GM19324 (cell line): ENCODE measurements around the gene KIFC3.
"Not testable (repeated sequence)": the region's sequence is repeated elsewhere in the genome, so short reads cannot be mapped to it uniquely, and the experiment has no call there.

Experiments
- ATAC-seq: cut with Tn5 transposase; IDR thresholded peaks from one replicate; pipeline ENCODE4 v1.9.1; 2021; ENCODE audit warnings: mild to moderate bottlenecking, moderate library complexity; ENCODE audit not compliant: unreplicated experiment, low FRiP score

Gene KIFC3

DNA sequence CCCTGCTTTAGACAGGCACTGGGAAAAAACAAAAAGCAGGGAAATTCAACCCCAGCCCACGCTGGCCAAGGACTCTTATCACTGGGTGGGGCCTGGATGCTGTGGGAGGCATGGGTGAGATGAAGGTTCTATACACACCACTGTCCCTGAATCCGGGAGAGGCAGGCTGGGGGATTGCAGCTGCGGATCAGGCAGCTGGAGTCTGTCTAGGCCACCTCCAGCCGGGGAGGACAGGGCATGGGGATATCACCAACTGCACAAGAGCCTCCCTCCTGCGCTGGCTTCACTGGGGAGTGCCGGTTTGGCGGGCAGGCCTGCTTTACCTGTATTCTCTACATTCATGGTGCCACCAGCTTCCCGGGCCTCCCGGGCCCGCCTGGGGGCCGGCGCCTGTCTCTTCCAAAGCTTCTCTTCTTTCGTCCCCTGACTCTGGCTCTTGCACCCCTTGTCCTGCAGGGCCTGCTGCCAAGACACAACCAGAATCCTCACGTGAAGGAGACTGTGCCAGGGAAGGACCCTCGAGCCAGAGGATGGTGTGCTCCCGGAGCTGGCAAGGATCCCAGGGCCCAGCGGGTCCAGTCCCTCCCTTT, 13.9 kb downstream of the KIFC3 start:
- no peak for ATAC-seq

DNA sequence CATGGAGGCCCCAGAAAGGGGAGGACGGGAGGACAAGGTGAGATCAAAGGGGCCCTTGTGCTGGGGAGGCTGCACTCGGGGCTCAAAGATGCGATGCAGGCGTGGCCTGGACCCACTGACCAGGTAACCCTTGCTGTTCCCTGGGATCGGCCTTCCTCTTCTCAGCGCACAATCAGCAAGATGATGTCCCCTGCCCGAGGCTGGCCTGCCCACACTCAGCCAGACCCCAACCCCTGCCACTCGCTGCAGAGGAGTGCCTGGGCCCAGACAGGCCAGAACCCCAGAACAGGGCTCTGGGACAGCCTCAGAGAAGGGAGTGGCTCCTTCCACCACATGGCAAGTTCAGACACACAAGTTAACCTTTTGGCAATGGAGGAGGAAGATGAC, 14.8 kb downstream of the KIFC3 start:
- no peak for ATAC-seq

DNA sequence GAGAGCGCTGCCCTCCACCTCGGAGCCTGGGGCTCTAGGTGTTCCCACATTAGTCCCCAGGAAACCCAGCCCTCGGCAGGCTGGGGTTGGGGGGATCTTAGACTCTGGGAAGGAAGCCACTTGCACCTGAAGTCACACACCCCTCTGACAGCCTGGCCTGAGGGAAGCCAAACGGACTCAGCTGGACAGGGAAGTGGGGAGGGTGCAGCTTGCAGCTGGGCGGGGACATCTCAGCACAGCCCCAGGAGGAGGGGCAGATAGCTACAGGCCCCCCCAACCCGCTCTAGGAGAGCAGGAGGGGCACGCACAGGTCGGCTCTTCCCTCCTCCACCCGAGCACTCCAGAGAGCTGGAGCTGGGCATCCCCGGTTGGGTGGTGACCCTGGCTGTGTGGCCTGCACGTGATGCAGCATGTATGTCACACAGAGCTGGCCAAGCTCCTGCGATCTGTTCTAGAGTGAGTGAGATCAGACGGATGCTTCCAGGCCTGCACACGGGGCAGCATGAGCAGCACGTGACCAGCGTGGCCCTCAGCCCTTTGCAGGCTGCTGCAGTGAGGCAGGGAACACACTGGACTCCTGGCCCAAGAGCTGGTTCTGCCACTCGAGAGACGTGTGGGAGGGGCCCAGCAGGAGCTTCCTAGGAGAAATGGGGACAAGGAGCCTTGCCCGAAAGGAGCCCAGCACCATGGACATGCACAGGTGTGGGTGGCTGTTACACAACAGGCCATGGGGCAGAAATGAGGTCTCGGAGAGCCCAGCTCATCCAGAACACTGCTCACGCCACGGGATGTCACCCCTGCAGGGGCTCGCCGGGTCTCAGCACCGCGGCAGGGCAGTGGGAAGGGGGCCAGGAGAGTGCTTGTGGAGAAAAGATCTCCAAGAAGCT, 15.4 kb downstream of the KIFC3 start:
- ATAC-seq: no peak

DNA sequence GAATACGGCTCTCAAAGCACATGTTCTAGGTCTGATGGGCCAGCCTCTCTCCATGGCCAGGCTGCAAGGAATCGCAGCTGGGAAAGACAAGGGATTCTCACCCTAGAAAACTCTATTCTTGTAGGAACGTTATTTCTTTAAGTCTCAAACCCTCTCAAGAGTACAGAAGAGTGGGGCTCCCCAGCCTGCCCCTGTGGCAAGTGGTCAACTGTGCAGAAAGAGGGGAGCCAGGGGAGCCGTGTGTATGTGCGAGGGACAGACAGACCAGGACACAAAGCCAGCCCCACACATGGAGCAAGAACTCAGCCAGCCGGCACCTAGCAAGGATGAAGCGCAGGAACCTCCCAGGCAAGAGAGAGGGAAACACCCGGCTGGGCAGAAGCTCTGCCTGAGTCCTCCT, 16.4 kb downstream of the KIFC3 start:
- ATAC-seq: no peak

DNA sequence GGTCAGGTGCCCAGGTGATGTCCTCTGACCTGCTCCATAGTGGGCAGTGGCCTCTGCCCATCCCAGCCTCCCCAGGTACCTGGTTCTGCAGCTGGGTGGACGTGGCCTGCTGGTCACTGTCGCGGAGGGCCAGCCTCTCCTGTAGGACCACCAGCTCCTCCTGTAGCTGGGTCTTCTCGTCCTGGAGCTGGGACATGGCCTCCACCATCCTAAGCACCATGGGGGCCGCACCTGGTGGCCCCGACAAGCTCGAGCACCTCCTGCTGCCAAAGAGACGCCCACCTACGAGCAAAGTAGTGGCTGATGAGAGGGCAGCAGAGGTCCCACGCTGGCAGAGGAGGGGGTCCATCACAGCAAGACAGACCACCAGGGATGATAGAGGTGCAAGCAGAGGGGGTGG, 16.9 kb downstream of the KIFC3 start:
- no peak for ATAC-seq

DNA sequence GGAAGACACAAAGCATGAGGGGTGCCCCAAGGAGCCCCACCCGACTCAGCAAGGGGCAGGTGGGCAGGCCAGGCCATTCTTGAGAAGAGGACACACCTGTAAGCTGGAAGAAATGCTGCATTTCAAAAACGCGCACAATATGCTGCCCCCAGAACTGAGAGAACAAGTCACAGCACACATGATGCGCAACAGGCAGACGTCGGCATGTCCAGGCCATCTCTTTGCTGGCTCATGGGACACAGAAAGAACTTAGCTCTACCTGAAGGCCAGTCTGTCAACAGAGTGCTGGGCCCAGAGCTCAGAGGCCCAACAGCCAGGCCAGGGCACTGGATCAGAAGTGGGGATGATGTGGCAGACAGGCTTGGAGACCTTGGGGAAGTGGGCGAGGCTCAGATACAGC, 18.0 kb downstream of the KIFC3 start:
- no peak for ATAC-seq

DNA sequence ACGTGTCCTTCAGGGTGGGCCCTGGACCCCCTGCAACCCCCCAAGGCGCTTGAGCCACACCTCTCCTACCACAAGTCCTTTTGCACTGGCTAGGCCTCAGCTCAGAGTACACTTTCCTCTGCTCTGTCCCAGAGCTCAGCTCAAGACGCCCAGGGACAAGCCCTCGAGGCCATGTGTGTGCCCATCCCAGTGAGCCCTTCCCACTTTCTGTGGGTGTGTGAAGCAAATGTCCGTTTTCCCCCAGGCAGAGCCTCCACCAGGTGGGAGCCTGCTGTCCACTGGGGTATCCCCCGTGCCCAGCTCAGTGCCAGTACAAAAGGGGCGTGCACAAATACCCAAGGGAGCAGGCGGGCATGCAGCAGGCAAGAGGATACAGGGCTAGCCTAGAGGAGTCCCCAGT, 18.4 kb downstream of the KIFC3 start:
- no peak for ATAC-seq

DNA sequence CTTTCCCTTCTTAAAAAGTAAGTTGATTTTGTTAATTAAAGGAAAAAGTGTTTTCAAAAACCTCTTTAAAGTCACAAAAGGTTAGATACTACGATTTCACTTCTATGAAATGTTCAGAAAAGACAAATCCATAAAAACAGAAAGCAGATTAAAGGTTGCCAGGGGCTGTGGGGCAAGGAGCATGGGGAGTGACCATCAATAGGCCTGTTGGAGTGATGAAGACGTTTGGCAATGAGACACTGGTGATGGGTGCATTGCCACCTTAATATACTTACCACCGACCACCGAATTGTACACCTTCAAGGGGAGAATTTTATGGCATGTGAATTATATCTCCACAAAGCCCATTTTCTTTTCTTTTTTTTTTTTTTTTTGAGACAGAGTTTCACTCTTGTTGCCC, 19.2 kb downstream of the KIFC3 start:
- no peak for ATAC-seq

DNA sequence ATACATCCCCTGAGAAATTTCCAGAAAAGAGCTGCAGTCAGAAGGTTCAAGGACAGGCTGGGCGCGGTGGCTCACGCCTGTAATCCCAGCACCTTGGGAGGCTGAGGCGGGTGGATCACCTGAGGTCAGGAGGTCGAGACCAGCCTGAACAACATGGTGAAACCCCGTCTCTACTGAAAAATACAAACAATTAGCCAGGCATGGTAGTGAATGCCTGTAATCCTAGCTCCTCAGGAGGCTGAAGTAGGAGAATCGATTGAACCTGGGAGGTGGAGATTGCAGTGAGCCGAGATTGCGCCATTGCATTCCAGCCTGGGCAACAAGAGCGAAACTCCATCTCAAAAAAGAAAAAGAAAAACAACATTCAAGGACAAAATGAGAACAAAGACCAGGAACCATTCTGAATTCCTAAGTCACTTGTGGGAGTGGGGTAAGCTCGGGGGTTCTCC, 19.7 kb downstream of the KIFC3 start:
- ATAC-seq: not testable (repeated sequence)

DNA sequence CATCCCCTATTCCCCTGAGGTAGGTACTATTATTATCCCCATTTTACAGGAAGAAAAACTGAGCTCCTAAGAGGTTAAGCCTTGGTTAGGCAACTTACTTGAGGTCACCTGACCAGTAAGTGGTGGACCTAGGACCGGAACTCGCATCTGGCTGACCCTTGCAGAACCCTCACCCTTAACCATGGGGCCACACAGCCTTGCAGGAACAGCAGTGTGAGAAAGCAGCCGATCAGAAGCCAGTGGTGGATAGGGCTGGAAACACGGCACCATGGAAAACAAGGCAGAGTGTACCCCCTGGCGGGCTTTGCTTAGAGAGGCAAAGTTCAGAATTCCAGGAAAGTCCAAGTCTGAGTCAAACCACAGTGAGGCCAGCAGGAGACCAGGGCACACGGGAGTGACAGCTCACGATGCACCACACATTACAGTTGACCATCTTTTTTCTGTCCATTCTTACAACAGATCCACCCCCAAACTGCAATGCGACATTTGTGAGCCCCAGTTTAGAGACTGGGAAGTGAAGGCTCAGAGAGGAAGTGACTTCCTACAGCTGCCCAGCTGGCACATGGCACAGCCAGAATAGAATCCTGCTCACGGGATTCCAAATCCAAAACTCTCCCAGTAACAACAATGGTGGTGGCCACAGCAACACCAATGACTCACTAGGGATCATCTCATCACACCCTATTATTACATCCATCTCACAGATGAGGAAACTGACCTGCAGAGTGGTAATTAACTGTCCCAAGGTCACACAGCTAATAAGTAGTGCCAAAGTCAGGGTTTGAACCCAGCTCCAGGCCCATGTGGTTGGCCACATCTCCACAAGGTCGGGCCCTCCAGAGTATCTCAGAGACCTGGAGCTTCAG, 20.3 kb downstream of the KIFC3 start:
- ATAC-seq: no peak

DNA sequence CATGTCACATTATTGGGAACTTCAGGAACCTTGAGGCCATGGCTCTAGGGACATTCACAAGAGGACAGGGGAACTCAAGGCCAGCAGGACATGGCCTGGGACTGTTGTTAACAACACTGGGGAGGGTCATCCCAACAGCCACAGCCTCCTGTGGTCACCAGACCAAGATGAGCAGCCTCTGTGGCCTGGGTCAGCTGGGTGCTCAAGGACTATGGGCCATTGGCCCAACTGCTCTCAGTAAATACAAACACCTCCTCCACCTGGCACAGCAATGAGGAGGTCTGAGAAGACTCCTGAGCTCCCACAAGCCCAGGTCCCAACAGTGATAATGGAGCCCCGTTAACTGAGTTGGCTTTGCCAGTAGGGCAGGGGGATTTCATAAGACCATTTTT, 20.9 kb downstream of the KIFC3 start:
- ATAC-seq: no peak

DNA sequence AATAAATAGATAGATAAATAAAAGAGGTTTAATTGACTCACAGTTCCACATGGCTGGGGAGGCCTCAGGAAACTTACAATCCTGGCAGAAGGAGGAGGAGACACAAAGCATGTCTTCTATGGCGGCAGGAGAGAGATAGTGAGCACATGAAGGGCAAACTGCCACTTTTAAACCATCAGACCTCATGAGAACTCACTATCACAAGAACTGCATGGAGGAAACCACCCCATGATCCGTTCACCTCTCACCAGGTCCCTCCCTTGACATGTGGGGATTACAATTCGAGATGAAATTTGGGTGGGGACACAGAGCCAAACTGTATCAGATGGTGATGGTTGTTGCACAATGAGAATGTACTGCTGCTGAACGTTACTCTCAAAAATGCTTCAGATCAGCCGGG, 22.5 kb downstream of the KIFC3 start:
- ATAC-seq: not testable (repeated sequence)

DNA sequence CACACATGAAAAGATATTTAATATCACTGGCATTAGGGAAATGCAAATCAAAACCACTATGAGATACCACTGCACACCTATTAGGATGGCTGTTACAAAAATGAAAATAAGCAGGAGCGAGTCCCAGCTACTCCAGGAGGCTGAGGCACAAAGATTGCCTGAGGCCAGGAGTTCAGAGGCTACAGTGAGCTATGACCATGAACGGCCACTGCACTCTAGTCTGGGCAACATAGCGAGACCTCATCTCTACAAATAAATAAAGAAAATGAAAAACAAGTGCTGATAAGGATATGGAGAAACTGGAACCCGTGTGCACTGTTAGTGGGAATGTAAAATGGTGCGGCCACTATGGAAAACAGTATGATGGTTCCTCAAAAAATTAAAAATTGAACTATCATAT, 23.6 kb downstream of the KIFC3 start:
- ATAC-seq: no peak

DNA sequence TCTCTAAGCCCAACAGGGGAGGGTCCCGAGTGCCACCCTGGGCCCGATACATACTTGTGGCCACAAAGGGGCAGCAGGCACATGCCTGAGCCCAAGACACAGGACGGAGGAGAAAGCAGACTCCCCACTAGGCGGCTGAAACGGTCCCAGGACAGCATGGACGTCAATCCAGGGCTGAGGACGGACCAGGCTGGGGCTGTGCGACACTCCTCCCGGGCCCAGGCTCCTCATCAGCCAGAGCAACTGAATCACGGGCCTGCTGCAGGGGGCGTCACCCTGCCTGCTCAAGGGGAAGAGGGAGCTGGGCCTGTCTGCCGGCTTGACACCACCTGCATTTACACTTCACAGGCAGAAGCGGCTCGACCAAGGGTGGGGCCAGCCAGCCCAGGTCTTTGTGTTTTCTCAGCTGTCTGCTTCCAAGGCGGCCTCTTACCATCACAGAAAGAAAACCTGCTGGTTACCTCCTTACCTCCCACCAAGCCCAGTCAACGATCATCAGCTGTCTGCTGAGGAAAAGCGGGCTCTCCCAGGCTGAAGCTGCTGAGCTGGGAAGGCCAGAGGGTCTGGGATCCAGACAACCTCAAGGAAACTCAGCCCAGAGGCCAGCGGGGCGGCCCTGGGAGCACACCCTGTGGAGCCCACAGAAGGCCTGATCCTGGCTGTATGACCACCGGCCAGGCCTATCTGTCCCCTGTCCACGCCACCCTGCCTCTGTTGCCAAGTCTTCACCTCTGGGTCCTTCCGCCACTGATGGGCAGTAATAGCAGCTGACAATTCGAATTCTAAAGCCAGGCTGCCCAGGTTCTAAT, 26.4 kb downstream of the KIFC3 start:
- no peak for ATAC-seq

DNA sequence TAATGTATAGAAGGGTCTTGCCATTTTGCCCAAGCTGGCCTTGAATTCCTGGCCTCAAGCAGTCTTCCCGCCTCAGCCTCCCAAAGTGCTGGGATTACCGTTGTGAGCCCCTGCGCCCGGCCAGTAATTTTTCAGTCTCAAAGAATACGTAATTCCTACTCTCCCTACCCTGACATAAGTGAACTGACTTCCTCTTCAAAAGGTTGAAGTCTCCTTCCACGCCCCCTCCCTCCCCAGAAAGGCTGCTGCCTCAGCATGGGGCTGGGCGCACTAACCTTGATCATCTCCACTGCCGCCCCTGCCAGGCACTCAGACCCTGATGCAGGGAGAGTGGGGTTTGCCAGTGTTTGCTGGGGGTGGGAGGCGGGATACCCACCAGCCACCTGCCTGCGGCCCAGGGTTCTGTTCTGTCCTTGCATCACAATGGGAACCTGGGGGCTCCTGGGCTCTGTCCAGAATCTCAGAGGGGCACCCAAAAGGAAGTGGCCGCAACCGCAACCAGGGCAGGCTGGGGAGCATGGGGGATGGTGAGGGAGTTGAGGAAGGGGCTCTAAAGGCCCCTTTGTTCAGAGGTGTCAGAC, 27.5 kb downstream of the KIFC3 start:
- ATAC-seq: no peak

DNA sequence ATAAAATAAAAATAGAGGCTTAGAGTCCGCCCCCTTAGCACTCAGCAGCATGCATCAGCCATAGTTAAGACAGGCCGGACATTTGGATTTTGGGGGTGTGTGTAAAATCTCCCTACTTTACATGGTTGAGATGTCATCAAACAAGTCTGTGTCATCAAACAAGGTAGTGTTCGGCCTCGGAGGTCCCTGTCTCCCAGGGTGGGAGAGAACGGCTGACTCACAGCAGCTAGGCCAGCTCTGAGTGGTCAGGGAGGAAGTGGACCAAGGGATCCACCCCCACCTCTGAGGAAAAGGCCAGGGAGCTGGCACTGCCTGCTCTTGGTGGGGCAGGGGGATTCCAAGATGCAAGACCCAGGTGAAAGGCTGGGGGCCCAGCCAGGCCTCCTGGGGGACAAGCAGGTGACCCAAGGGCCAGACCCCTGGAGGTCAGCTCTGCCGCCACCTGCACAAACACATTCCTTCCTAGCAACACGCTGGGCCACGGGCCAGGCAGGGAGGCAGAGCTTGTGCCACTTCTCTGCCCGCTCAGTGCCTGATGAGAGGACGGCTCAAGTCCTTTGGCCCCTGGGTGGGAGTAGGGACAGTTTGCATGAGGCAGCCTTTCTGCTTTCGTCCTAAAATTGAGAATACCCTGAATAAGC, 28.5 kb downstream of the KIFC3 start:
- no peak for ATAC-seq

DNA sequence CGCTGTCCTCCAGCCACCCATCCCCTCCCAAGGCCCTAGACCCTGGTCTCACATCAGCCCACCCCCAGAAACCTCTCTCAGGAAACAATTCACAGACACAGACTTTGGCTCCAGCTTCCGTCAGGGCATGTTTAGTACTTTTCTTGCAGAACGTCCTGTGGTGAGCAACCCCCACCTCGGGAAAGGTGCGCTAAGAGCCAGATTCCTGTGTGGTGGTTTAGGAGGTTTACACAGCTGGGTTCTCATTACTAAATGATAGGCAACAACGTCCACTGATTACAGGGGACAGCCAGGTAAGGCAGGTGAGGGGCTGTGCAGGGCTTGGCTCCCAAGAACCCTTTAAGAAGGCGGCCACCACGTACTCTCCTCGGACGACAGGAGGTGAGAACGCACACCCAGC, 29.3 kb downstream of the KIFC3 start:
- no peak for ATAC-seq

DNA sequence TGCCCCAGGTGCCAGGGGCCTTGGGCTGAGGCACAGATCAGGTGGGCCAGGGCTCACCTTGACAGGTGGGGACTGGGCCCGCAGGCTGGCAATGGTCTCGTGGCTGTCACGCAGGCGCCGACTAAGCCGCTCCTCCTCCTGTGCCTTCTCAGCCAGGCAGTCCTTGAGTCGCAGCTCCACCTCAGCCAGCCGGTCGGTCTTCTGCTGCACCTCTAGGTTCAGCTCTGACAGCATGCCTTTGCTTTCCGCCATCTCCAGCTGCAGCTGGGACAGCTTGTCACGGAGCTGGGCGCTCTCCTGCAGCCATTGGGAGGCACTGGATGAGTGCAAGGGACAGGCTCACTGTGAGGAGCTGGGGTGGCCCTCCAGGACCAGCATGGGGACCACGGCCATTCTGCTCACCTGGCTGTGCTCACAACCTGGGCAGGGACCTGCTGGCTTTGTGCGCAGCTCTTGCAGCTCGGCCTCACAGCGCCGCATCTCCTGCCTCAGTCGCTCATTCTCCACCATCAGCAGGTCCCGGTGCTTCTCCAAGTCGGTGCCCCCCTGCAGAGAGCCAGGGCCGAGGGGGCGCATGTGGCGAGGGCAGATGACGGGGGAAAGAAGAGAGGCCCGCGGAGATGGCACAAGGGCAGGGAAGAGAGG, 31.0 kb downstream of the KIFC3 start:
- ATAC-seq: no peak

DNA sequence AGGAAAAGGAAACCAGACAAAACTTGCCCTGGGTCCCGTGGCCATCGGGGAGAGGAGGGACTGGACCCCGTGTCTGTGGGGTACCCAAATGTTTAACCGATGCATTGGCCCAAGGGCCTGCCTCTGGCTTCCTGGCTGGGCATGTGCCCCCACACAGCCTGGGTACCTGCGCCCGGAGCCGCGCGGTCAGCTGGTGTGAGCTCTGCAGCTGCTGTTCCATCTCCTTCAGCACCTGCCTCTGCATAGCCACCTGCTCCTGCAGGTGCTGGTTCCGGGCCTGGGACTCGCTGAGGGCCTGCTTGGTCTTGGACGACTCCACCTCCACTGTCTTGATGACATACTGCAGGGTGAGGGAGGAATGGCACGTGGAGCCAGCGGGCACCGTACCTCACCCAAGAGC, 31.9 kb downstream of the KIFC3 start:
- no peak for ATAC-seq
